GM10266 (cell line): ENCODE results near the gene PPP1R14C.

Experiments used
- DNase-seq: peaks from one replicate; pipeline ENCODE4 v3.0.0; 2012; ENCODE audit errors: extremely low spot score
- CTCF ChIP-seq: IDR thresholded peaks from 2 replicates; pipeline ENCODE4 v1.5.1; 2012; ENCODE audit warnings: mild to moderate bottlenecking, low read depth; ENCODE audit not compliant: control insufficient read depth, insufficient read depth; ENCODE audit errors: missing control alignments

PPP1R14C gene

GRCh38 chr6:150288456-150288855 is 145.6 kb downstream of the PPP1R14C start:
- DNase-seq, result no peak
- TF ChIP-seq CTCF, result no peak

GRCh38 chr6:150289454-150290071 is 146.7 kb downstream of the PPP1R14C start:
- TF ChIP-seq CTCF, result no peak
- no peak for DNase-seq

- no peak for DNase-seq
- TF ChIP-seq CTCF, result no peak
Observed at GRCh38 chr6:150290429-150290828, 147.6 kb downstream of the PPP1R14C start.

- no peak for TF ChIP-seq CTCF
- no peak for DNase-seq
Observed at GRCh38 chr6:150291968-150292710, 149.3 kb downstream of the PPP1R14C start.

- no peak for DNase-seq
- TF ChIP-seq CTCF, result no peak
Observed at GRCh38 chr6:150293019-150293418, 150.2 kb downstream of the PPP1R14C start.

- no peak for TF ChIP-seq CTCF
- DNase-seq, result no peak
Observed at GRCh38 chr6:150293423-150294173, 150.8 kb downstream of the PPP1R14C start.
